Endothelial cell of hepatic sinusoid (primary cell): ENCODE data around the gene STK24.

Source experiments
- in situ Hi-C: cut with HindIII; loops from 2 replicates; pipeline ENCODE4 v1.10.0; 2017; ENCODE audit warnings: low sequenced_read_pairs

STK24 gene

DNA sequence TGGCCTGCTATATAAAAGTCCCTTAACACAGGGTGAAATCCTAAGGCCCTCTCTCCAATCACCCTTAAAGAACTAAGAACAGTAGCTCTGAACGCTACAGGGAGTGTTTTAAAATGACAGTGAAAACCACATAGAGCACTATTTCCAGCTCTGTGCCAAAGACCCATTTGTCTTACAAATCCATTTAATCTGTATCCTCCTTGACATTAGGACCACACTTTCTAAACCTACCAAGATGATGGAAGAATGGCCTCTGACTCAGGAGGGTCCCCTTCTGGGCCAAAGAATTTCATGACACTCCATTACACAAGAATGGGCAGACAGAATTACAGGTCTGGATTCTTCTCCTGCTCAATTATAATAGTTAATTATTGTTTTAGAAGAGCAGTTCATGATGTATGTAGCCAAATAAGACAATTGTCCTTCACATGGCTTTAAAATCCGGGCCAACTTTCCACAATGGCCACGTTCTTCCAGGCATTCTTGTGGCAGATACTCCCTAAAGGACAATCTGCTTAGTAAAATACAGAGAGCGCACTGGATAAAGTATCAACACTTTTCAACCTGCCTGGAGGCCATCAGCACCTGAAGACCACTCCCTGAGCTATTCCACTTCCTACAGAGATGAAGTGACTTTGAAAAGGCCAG, 61.0 kb downstream of the STK24 start:
- in situ Hi-C loops: no loop called here

- in situ Hi-C loops: no loop called here
Measured at GRCh38 chr13:98514288-98514687, 62.6 kb downstream of the STK24 start.

DNA sequence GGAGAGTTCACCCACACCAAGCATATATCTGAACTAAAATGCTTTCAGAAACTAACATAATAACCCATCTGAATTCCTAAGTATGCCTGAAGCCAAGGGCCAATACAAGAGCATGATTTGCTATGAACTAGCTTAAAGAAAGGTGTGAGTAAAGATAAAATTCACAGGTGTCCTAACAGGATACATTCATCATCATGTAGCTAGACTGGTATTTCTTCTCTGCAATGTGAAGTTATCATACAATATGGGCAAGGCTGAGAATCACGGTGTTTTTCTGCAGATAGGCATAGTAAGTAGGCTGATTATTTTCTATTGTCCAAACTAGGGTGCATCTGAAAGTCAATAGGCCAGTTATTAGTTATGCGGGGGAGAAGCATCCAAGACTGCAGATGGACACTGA, 63.1 kb downstream of the STK24 start:
- in situ Hi-C loops: no loop called here

DNA sequence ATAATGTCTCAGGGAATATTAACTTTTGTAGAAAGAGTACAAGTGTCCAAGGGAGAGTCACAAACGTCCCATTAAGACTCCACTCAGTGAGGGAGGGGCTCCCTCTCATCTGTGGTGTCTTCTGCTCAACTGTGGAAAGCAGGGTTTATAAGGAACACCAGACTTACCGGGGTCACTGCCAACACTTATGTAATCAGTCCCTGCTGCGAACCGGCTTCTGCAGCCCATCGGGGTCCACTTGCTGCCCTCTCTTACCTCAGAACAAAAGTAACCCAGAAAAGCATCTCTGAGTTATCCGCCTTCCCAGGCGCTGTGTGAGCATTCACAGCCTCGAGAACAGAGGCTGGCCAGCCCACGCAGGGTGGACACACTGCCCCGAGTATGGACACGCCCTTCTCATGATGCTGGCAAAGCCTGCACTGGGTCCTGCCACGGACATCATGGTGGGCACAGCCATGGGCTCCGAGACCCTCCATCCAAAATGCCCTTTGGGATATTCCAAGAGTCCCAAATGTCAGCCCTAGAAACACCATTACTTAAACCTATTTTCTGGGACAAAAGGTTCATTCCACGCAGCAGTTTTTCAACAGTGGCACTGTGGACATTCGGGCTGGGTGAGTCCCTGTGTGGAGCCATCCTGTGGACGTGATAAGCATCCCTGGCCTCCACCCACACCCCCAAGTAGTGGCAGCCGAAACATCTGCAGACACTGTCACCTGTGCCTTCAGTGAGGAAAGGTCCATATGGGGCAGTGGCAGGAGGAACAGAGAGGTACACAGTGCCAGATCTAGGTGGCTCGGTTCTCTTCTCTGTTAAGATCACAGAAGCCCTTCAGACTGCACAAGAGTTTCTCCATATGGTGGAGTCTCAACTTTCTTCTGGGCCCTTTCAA, 63.9 kb downstream of the STK24 start:
- in situ Hi-C loops: no loop called here

GRCh38 chr13:98511435-98511834, 65.5 kb downstream of the STK24 start:
- in situ Hi-C loops: no loop called here

GRCh38 chr13:98510156-98510509, 66.8 kb downstream of the STK24 start:
- in situ Hi-C loops: no loop called here

DNA sequence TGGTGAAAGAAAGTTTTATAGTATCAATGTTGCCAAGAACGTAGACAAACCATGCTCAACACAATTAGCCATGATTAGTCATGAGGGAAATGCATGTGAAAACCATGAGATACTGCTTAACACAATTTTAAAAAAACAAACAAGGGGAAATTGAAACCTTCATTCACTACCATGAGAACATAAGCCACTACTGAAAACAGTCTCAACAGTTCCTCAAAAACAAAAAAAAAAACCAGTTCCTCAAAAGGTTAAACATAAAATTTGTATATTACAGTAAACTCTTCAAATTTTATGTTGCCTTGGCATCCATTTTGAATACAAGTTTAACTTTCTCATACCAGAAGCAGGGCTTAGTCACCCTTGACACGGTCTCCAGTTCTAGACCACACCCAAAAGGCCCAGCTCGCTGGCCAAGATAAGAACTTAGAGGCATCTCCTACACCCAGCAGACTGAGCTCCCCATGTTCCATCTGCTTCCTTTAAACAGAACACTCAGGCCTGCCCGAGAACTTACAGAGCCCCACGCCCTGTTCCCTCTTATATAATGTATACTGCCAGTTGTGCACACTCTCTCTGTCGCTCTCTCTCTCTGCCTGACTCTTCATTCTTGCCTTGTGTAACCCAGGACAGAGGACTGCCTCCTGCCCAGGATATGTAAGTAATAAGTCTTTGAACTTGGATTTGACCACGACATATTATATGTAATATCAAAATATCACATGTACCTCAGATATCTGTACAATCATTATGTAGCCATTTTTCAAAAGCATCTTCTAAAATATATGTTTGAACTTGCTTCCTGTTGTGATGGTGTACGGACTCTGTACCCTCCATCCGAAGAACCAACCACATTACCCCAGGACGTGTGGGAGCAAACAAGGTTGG, 67.4 kb downstream of the STK24 start:
- in situ Hi-C loops: no loop called here

DNA sequence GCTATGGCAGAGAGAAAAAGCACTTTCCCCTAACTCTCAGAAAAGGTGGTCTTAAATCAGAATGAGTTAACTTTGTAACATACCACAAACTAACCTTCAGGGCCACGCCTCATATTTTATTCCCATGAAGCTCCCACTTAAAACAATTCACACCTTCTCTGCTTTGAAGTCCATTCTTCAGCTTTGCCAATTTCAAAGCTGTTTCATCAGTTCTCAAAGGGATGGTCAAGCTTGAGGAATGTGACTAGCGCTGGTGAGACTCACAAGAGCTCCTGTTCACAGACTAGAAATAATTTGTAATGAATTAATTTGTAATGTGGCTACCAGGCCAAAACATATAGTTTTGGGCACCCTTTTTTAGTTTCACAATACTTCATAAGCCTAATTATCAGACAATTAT, 68.2 kb downstream of the STK24 start:
- in situ Hi-C loops: no loop called here

- in situ Hi-C loops: no loop called here
Measured at GRCh38 chr13:98508280-98508679, 68.6 kb downstream of the STK24 start.

GRCh38 chr13:98507282-98507797, 69.6 kb downstream of the STK24 start:
- in situ Hi-C loops: no loop called here

DNA sequence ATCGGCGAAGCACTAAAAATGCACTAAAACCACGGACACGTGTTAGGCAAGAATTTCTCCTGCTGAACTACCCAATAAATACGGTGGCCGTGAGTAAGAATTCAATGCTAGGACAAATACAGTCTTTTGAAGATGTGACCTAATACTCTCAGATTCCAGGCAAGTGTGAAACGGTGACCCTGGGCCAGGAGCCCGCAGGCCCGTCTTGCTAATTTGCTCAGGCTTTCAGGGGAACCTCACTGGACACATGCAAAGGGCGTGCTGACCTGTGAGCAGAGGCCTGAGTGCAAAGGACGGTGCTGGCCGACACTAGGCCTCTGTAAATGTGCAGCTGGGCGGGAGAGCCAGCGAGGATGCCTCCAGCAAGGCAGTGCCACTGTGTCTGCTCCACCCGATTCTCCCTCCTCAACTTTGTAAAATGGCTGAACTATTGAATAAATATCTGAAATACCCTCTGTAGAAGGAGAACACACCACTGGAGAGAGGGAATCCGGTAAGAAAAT, 70.1 kb downstream of the STK24 start:
- in situ Hi-C loops: no loop called here

DNA sequence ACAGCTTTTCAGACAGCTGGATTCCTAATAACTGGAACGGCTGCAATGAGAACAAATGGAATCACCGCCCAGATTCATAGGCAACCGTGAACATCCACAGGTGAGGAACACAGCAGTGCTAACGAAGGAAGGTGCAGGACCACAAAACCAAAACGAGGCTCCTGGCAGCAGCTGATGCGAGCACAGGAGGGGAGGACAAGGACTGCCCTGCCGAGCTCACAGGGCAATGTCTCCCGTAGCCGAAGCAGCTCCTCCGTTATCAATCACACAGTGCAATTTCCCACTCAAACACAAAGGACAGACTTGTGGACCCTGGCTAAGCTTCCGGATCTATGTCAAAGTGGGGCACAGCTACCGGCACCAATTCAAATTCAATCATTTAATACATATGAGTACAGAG, 70.6 kb downstream of the STK24 start:
- in situ Hi-C loops: no loop called here

GRCh38 chr13:98505217-98505616, 71.7 kb downstream of the STK24 start:
- in situ Hi-C loops: no loop called here

DNA sequence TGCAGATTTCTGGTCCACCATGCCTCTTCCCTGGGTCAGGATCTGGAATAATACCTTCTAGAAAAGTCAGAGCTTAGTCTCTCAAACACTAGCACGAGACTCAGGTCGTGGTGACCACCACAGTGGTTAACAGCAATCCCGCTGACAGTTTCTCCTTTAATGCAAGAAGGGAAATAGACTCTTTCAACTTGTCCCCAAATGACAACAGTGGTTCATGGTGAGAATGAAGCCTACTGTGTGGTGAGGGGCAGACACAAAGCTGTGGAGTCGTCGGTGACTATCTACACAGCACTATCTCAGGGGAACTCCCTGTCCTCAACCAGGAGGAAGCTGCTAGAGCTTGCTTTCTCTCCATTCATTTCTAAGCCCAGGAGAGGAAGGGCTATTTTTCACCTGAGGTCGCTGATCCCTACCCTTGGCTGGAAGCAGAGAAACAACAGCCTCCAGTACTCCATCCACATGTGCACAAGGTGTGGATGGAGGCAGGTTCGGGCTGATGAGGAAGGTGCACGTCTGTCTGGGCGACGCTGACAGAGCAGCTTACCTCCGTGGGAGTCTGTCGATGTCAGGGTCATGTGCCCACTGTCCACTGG, 72.4 kb downstream of the STK24 start:
- in situ Hi-C loops: no loop called here

- in situ Hi-C loops: no loop called here
Measured at GRCh38 chr13:98504029-98504351, 72.9 kb downstream of the STK24 start.

DNA sequence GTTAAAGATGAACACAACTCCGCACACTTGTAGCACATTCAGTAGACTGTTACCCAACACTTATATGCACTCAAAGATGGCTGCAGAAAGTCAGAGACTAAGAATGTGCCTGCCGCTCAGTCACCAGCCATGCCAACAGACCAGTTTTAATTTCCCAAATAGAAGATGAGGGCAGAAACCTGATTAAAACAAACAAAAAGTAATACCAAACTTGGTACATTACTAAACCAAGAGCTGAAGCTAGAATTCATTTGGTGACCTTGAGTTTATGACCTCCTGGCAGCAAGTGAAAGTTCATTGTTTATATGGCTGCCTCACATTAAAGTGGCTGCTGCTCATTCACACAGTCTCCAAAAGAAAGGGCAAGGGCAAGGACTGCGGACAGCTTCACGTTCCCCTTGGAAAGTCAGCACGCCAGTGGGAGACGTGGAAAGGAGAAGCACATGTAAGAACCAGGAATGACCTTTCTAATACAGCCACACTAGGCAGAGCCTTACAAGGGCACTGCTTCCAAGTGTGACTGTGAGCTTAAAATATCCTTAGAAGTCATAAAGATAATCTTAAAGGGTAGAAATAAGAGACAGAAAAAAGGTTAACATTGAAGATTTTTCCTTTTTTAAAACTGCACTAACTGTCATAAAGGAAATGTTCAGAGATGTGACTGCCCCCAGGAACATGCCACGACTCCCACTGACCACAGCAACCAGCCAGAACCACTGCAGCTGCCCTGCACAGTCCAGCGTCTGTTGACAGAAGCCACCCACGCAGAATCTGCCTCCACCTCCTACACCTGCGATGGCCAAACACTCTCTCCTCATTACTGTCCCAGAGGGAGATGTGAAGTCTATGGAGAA, 73.5 kb downstream of the STK24 start:
- in situ Hi-C loops: no loop called here

DNA sequence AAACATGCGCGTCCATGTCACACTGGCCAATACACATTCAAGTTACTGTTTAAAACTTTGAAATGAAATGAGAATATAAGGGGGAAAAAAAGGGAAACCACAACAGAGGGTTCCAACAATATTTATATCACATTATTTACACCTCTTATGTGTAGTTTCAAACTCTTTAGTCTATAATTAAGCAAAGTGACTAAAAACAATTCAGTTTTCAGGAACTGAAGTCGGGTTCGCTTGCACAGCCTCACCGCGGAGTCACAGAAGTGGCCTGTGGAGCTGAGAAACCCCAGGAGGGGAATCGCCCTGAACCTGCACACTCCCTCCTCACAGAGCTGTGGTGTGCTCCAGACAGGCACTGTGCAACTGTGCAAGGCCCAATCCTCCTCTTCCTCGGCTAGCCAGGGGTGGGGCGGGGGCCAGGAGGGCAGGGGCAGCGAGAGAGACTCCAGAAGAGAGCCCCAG, 75.9 kb downstream of the STK24 start:
- in situ Hi-C loops: no loop called here

GRCh38 chr13:98496966-98497365, 79.9 kb downstream of the STK24 start:
- in situ Hi-C loops: no loop called here

- in situ Hi-C loops: no loop called here
Measured at GRCh38 chr13:98496479-98496791, 80.5 kb downstream of the STK24 start.
